ENCODE data around the gene ERAS. TPM values are rescaled to one million over a fixed set of nuclear protein-coding genes. Genes with fewer than 3 reads are reported as not detected.
"Not testable (repeated sequence)": the region's sequence is repeated elsewhere in the genome, so short reads cannot be mapped to it uniquely, and the experiment has no call there.

ERAS gene
- total RNA-seq, 1 experiment from 2014 or later: not detected

GRCh38 chrX:48876944-48877343, 50.6 kb downstream of the ERAS start:
- intact Hi-C loops (cut with micrococcal nuclease): not testable (repeated sequence)

More at GRCh38 chrX:48876944-48877343, 50.6 kb downstream of the ERAS start:
- H4K20me1 ChIP-seq (ENCODE audit: insufficient read depth); CTCF ChIA-PET; H3K79me2 ChIP-seq (ENCODE audit: insufficient read depth, low read length); RAD21 ChIA-PET (ENCODE audit: low non-redundant PET in 1 of 2, low total read pairs in 2 of 2, uncharacterized antibody in 2 of 2, unreplicated experiment in 2 of 2); H3K36me3 ChIP-seq (ENCODE audit: control insufficient read depth in 1 of 2, insufficient read depth in 2 of 2, low read length in 2 of 2); H3K9me2 ChIP-seq (ENCODE audit: insufficient read depth); H3K9me3 ChIP-seq (ENCODE audit: control insufficient read depth in 1 of 2, insufficient read depth in 1 of 2, low read depth in 1 of 2, low read length in 2 of 2); POLR2A ChIA-PET; H3K4me2 ChIP-seq (ENCODE audit: low read length); H3K27me3 ChIP-seq (ENCODE audit: insufficient read depth, low read length); DNase-seq (ENCODE audit: low read depth, low spot score); ATAC-seq; H3K27ac ChIP-seq (ENCODE audit: low read depth, low read length); H2AFZ ChIP-seq (ENCODE audit: low read depth, low read length, poor library complexity, severe bottlenecking); H3K4me1 ChIP-seq (ENCODE audit: control insufficient read depth in 1 of 2, insufficient read depth in 2 of 2, low read length in 2 of 2); BruUV-seq (replicated peaks); H3K9ac ChIP-seq (ENCODE audit: low read length); H3K4me3 ChIP-seq (replicated peaks in 1 of 2; ENCODE audit: low read depth in 1 of 2, low read length in 2 of 2): not testable (repeated sequence)

Other genes with a start within 250 kb of the ERAS start
- 54.0 TPM for gene WDR13, start 229.0 kb upstream of the ERAS start, total RNA-seq (2021; ENCODE audit: unreplicated experiment)
- gene WAS, start 142.7 kb upstream of the ERAS start, total RNA-seq (2021; ENCODE audit: unreplicated experiment): 0.84 TPM
- 16.3 TPM for gene SUV39H1, start 129.8 kb upstream of the ERAS start, total RNA-seq (2021; ENCODE audit: unreplicated experiment)
- not detected for gene GLOD5, start 64.8 kb upstream of the ERAS start, total RNA-seq (2021; ENCODE audit: unreplicated experiment)
- gene GATA1, start 39.9 kb upstream of the ERAS start, total RNA-seq (2021; ENCODE audit: unreplicated experiment): 0.34 TPM
- 79.9 TPM for gene HDAC6, start 24.4 kb upstream of the ERAS start, total RNA-seq (2021; ENCODE audit: unreplicated experiment)
- 0.22 TPM for gene PCSK1N, start 9.1 kb downstream of the ERAS start, total RNA-seq (2021; ENCODE audit: unreplicated experiment)
- 41.7 TPM for gene TIMM17B, start 71.3 kb downstream of the ERAS start, total RNA-seq (2021; ENCODE audit: unreplicated experiment)
- gene PQBP1, start 71.4 kb downstream of the ERAS start, total RNA-seq (2021; ENCODE audit: unreplicated experiment): 67.1 TPM
- gene SLC35A2, start 85.1 kb downstream of the ERAS start, total RNA-seq (2021; ENCODE audit: unreplicated experiment): 35.0 TPM
- 15.6 TPM for gene PIM2, start 92.5 kb downstream of the ERAS start, total RNA-seq (2021; ENCODE audit: unreplicated experiment)
- gene OTUD5, start 131.1 kb downstream of the ERAS start, total RNA-seq (2021; ENCODE audit: unreplicated experiment): 42.6 TPM
- 5.5 TPM for gene KCND1, start 145.3 kb downstream of the ERAS start, total RNA-seq (2021; ENCODE audit: unreplicated experiment)
- gene GRIPAP1, start 175.8 kb downstream of the ERAS start, total RNA-seq (2021; ENCODE audit: unreplicated experiment): 39.4 TPM
- 17.1 TPM for gene TFE3, start 216.8 kb downstream of the ERAS start, total RNA-seq (2021; ENCODE audit: unreplicated experiment)
- gene CCDC120, start 232.5 kb downstream of the ERAS start, total RNA-seq (2021; ENCODE audit: unreplicated experiment): 13.5 TPM
- 18.8 TPM for gene PRAF2, start 247.5 kb downstream of the ERAS start, total RNA-seq (2021; ENCODE audit: unreplicated experiment)

All from HCT116 (cell line).